Measurements from ENCODE around the gene MLST8. TPM values are rescaled to one million over a fixed set of nuclear protein-coding genes. Genes with fewer than 3 reads are reported as not detected.

MLST8 gene
- total RNA-seq, 2 donors from 2014 or later: 32.4 to 59.0 TPM

- Histone ChIP-seq H3K27ac (no peak overlapping the region), H3K4me1 (no peaks in the 10 kb centered on the region), H3K36me3 (replicated peaks in 1 of 2; ENCODE audit: insufficient read depth in 1 of 2, low read depth in 2 of 2) (peaks cover 10 to 13% of the 10 kb centered on the region in 2 donors), H3K4me3 (no peak overlapping the region), H3K9me3 (no peaks in the 10 kb centered on the region), H3K27me3 (no peaks in the 10 kb centered on the region)
- ATAC-seq (no peak), DNase-seq (no peak)
- no peak for TF ChIP-seq POLR2A (IDR thresholded peaks at IDR 0.05)
- no peak for TF ChIP-seq CTCF (IDR thresholded peaks at IDR 0.05)
- intact Hi-C loops (cut with DNase I): no loop called here
- 95 to 100% methylated on average over 6 to 19 of the region's 19 CpGs for WGBS, 2 donors
Measured at GRCh38 chr16:2243031-2243528, 37.8 kb downstream of the MLST8 start.

- Histone ChIP-seq H3K27ac (no peak overlapping the region), H3K27me3 (no peaks in the 10 kb centered on the region), H3K36me3 (replicated peaks in 1 of 2; ENCODE audit: insufficient read depth in 1 of 2, low read depth in 2 of 2) (peaks cover 10 to 13% of the 10 kb centered on the region in 2 donors), H3K4me3 (no peak overlapping the region), H3K9me3 (no peaks in the 10 kb centered on the region), H3K4me1 (no peaks in the 10 kb centered on the region)
- intact Hi-C loops (cut with DNase I): no loop called here
- TF ChIP-seq POLR2A (IDR thresholded peaks at IDR 0.05) (no peak), CTCF (IDR thresholded peaks at IDR 0.05) (no peak)
- WGBS, 2 donors: 96 to 100% methylated on average over 6 to 11 of the region's 11 CpGs
- no peak for ATAC-seq
- no peak for DNase-seq
Measured at GRCh38 chr16:2243781-2244180, 38.5 kb downstream of the MLST8 start.

DNA sequence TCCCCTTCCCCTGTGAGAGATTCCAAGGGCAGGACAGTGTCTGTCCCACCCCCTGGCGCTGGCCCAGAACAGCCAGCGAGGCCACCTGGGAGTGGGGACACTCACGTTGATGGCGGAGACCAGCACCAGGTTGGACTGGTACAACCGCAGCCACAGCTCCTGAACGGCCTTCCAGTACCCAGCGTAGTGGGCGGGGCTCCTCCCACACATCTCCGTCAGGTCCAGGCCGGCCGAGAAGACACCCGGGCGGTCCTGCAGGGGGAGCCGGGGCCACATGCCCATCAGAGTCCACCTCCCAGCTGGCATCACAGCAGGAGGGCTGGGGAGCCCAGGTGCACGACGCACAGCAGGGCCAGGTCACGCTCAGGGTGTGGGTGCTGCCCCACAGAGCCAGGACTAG is 39.0 kb downstream of the MLST8 start:
- Histone ChIP-seq H3K27me3 (no peaks in the 10 kb centered on the region), H3K4me1 (no peaks in the 10 kb centered on the region), H3K36me3 (replicated peaks in 1 of 2; ENCODE audit: insufficient read depth in 1 of 2, low read depth in 2 of 2) (peaks cover 10 to 13% of the 10 kb centered on the region in 2 donors), H3K9me3 (no peaks in the 10 kb centered on the region), H3K27ac (no peak overlapping the region), H3K4me3 (no peak overlapping the region)
- DNase-seq: peak in 1 of 4 donors; percentile 20
- no peak for ATAC-seq
- intact Hi-C loops (cut with DNase I): no loop called here
- no peak for TF ChIP-seq CTCF (IDR thresholded peaks at IDR 0.05)
- no peak for TF ChIP-seq POLR2A (IDR thresholded peaks at IDR 0.05)
- 73 to 88% methylated on average over 5 to 17 of the region's 17 CpGs for WGBS, 2 donors

- no peak overlapping the region for H3K27ac ChIP-seq
- H3K4me3 ChIP-seq: no peak overlapping the region
- DNase-seq (no peak), ATAC-seq (no peak)
- H3K27me3 ChIP-seq: no peaks in the 10 kb centered on the region
- peaks cover 3% of the 10 kb centered on the region for H3K4me1 ChIP-seq
- no peaks in the 10 kb centered on the region for H3K9me3 ChIP-seq
- H3K36me3 ChIP-seq (replicated peaks in 1 of 2; ENCODE audit: insufficient read depth in 1 of 2, low read depth in 2 of 2): peaks cover 10 to 13% of the 10 kb centered on the region in 2 donors
- intact Hi-C loops (cut with DNase I): no loop called here
- WGBS, 2 donors: 89 to 93% methylated on average over 23 to 30 of the region's 30 CpGs
- TF ChIP-seq POLR2A (IDR thresholded peaks at IDR 0.05) (no peak), CTCF (IDR thresholded peaks at IDR 0.05) (no peak)
Measured at GRCh38 chr16:2244926-2245795, 39.9 kb downstream of the MLST8 start.

Measured in body of pancreas (tissue), 4 donors.